HEK293 (cell line): ENCODE measurements around the gene SORL1.

Experiments used
- CTCF ChIA-PET: fragments of 350-600 bp; formaldehyde crosslinking; extraction: SDS; loops from one replicate; lab custom pipeline; 2021; ENCODE audit warnings: antibody characterized with exemption; lab: Yijun Ruan, JAX
- POLR2A ChIA-PET: fragments of 300-600 bp; formaldehyde crosslinking; extraction: SDS; loops from one replicate; lab custom pipeline; 2020; ENCODE audit warnings: antibody characterized with exemption, inconsistent platforms; lab: Yijun Ruan, JAX
- H3K27ac ChIP-seq: fragments of 200-500 bp; sonication (Bioruptor generic); 2 replicates; pipeline ENCODE4 v1.5.1; 2014; ENCODE audit warnings: low read depth, low read length, control low read depth, inconsistent platforms; ENCODE audit errors: extremely low read depth
- H3K36me3 ChIP-seq, 2 experiments: fragments of 200-500 bp in 1 of 2; sonication (Bioruptor generic) in 1 of 2; 1 replicate in 1 of 2; 2 replicates in 1 of 2; pipeline ENCODE4 v1.5.1; 2014 to 2017; ENCODE audit warnings: inconsistent platforms in 2 of 2, low read length in 2 of 2; ENCODE audit not compliant: control insufficient read depth in 2 of 2, insufficient read depth in 1 of 2
- H3K4me1 ChIP-seq: fragments of 200-500 bp; sonication (Bioruptor generic); 2 replicates; pipeline ENCODE4 v1.5.1; 2014; ENCODE audit warnings: mild to moderate bottlenecking, low read length, inconsistent platforms; ENCODE audit not compliant: control insufficient read depth, insufficient read depth
- H3K4me3 ChIP-seq: 2 replicates; pipeline ENCODE4 v1.5.1; 2011; ENCODE audit warnings: low read depth, mild to moderate bottlenecking, control low read depth, low read length, moderate library complexity
- H3K9me3 ChIP-seq: fragments of 200-500 bp; sonication (Bioruptor generic); 2 replicates; pipeline ENCODE4 v1.5.1; 2014; ENCODE audit warnings: low read depth, low read length, inconsistent platforms; ENCODE audit not compliant: control insufficient read depth, insufficient read depth
- FEZF1 ChIP-seq: fragments of 450-650 bp; formaldehyde crosslinking; IDR thresholded peaks from 2 replicates; pipeline ENCODE4 v1.5.1; 2016; ENCODE audit warnings: missing biosample characterization, missing genetic modification characterization
- GFI1B ChIP-seq: fragments of 450-650 bp; formaldehyde crosslinking; IDR thresholded peaks from 2 replicates; pipeline ENCODE4 v1.5.1; 2016; ENCODE audit warnings: missing biosample characterization, missing genetic modification characterization
- GLIS1 ChIP-seq: fragments of 450-650 bp; formaldehyde crosslinking; IDR thresholded peaks from 2 replicates; pipeline ENCODE4 v1.5.1; 2016; ENCODE audit warnings: missing biosample characterization, missing genetic modification characterization
- PRDM4 ChIP-seq: fragments of 450-650 bp; formaldehyde crosslinking; IDR thresholded peaks from 2 replicates; pipeline ENCODE4 v1.5.1; 2017; ENCODE audit warnings: missing biosample characterization, missing genetic modification characterization
- RBAK ChIP-seq: fragments of 450-650 bp; formaldehyde crosslinking; IDR thresholded peaks from 2 replicates; pipeline ENCODE4 v1.5.1; 2016; ENCODE audit warnings: missing biosample characterization, missing genetic modification characterization
- REPIN1 ChIP-seq: fragments of 450-650 bp; formaldehyde crosslinking; IDR thresholded peaks from 2 replicates; pipeline ENCODE4 v1.5.1; 2017; ENCODE audit warnings: missing biosample characterization, missing genetic modification characterization, low read depth
- SETDB1 ChIP-seq: IDR thresholded peaks from one replicate; pipeline ENCODE4 v1.6.1; 2017; ENCODE audit warnings: mild to moderate bottlenecking, low read length, moderate library complexity, mixed read lengths; ENCODE audit not compliant: insufficient read length
- SP2 ChIP-seq: fragments of 450-650 bp; formaldehyde crosslinking; IDR thresholded peaks from 2 replicates; pipeline ENCODE4 v1.5.1; 2016; ENCODE audit warnings: missing biosample characterization, missing genetic modification characterization
- TRIM28 ChIP-seq: IDR thresholded peaks from 2 replicates; pipeline ENCODE4 v1.6.1; 2011; ENCODE audit warnings: low read length, control low read depth, borderline replicate concordance
- ZBTB17 ChIP-seq: fragments of 450-650 bp; formaldehyde crosslinking; IDR thresholded peaks from 2 replicates; pipeline ENCODE4 v1.5.1; 2016; ENCODE audit warnings: missing biosample characterization, missing genetic modification characterization
- ZBTB48 ChIP-seq: fragments of 450-650 bp; formaldehyde crosslinking; IDR thresholded peaks from 2 replicates; pipeline ENCODE4 v1.5.1; 2016; ENCODE audit warnings: missing biosample characterization, missing genetic modification characterization
- ZNF211 ChIP-seq: fragments of 450-650 bp; formaldehyde crosslinking; IDR thresholded peaks from 2 replicates; pipeline ENCODE4 v1.5.1; 2016; ENCODE audit warnings: low read depth, missing biosample characterization, missing genetic modification characterization
- ZNF221 ChIP-seq: fragments of 450-650 bp; formaldehyde crosslinking; IDR thresholded peaks from 2 replicates; pipeline ENCODE4 v1.5.1; 2017; ENCODE audit warnings: missing biosample characterization, missing genetic modification characterization, borderline replicate concordance
- ZNF266 ChIP-seq: fragments of 450-650 bp; formaldehyde crosslinking; IDR thresholded peaks from 2 replicates; pipeline ENCODE4 v1.5.1; 2016; ENCODE audit warnings: missing biosample characterization, missing genetic modification characterization, low read depth
- ZNF335 ChIP-seq: fragments of 450-650 bp; formaldehyde crosslinking; conservative IDR thresholded peaks from 2 replicates; pipeline ENCODE4 v1.5.1; 2016; ENCODE audit warnings: missing biosample characterization, missing genetic modification characterization
- ZNF350 ChIP-seq: fragments of 450-650 bp; formaldehyde crosslinking; IDR thresholded peaks from 2 replicates; pipeline ENCODE4 v1.5.0; 2017; ENCODE audit warnings: missing biosample characterization, mild to moderate bottlenecking, missing genetic modification characterization
- ZNF37A ChIP-seq: fragments of 450-650 bp; IDR thresholded peaks from 2 replicates; pipeline ENCODE4 v1.5.1; 2018; ENCODE audit warnings: missing biosample characterization, missing genetic modification characterization
- ZNF521 ChIP-seq: fragments of 450-650 bp; formaldehyde crosslinking; IDR thresholded peaks from 2 replicates; pipeline ENCODE4 v1.5.1; 2017; ENCODE audit warnings: missing biosample characterization, mild to moderate bottlenecking, missing genetic modification characterization
- ZNF660 ChIP-seq: fragments of 450-650 bp; IDR thresholded peaks from 2 replicates; pipeline ENCODE4 v1.5.1; 2018; ENCODE audit warnings: missing biosample characterization, mild to moderate bottlenecking, missing genetic modification characterization
- TF ChIP-seq, protein P1 (sequence below): fragments of 450-650 bp; formaldehyde crosslinking; IDR thresholded peaks from 2 replicates; pipeline ENCODE4 v1.5.1; 2016; ENCODE audit warnings: missing biosample characterization, missing genetic modification characterization
- TF ChIP-seq, protein P2 (sequence below): fragments of 450-650 bp; formaldehyde crosslinking; IDR thresholded peaks from 2 replicates; pipeline ENCODE4 v1.5.1; 2016; ENCODE audit warnings: missing biosample characterization, missing genetic modification characterization

Gene SORL1

DNA sequence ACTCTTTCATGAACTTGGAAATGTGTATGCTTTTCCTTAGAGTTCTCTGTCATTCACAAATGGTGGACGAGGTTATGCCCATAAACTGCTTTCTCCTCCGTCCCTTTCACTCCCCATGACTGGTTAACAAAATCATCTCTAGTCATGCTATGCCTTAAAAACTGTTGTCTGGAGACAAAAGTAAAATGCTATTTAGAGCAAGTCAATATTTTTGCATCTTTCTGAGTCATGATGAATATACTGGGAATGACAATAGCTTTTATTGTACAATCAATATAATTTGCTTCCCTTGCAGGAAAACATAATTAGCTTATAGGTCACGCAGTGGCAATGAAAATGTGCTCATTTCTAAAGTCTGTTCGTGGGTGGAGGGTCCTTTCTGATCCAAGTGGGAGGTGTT is 217.3 kb downstream of the SORL1 start (continued):
- TF ChIP-seq RBAK (tag by site-specific recombination) (no peak), ZNF37A (tag by site-specific recombination) (no peak)

- Histone ChIP-seq H3K9me3 (no peaks in the 10 kb centered on the region), H3K4me3 (no peak overlapping the region), H3K4me1 (peaks cover 4% of the 10 kb centered on the region; the same call in 1 of the 2 replicates), H3K36me3 (no peaks in the 10 kb centered on the region), H3K27ac (no peak overlapping the region)
- ChIA-PET CTCF (interaction anchor here (1.0 to 1.3 kb wide), 3 partner anchors 9 to 836 kb away, joined by 4 to 9 read pairs (median 4); no protein-coding TSS in a partner anchor), POLR2A (no interaction called here)
- no peak for TF ChIP-seq ZNF221 (tag by site-specific recombination)
- no peak for TF ChIP-seq ZNF211 (tag by site-specific recombination)
- TF ChIP-seq ZNF266: no peak
- TF ChIP-seq, protein P1, sequence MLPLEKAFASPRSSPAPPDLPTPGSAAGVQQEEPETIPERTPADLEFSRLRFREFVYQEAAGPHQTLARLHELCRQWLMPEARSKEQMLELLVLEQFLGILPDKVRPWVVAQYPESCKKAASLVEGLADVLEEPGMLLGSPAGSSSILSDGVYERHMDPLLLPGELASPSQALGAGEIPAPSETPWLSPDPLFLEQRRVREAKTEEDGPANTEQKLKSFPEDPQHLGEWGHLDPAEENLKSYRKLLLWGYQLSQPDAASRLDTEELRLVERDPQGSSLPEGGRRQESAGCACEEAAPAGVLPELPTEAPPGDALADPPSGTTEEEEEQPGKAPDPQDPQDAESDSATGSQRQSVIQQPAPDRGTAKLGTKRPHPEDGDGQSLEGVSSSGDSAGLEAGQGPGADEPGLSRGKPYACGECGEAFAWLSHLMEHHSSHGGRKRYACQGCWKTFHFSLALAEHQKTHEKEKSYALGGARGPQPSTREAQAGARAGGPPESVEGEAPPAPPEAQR (tag by site-specific recombination): no peak
- no peak for TF ChIP-seq SP2 (tag by site-specific recombination)
These were observed 218.2 kb downstream of the SORL1 start for GRCh38 chr11:121670266-121670665.

- POLR2A ChIA-PET: no interaction called here
- peak overlapping the region; percentile 50 for H3K27ac ChIP-seq
- no peak overlapping the region for H3K4me3 ChIP-seq
- H3K36me3 ChIP-seq: no peaks in the 10 kb centered on the region
- TF ChIP-seq ZNF660 (no peak), GFI1B (tag by site-specific recombination) (0 out of 2 replicates have a peak, but pooled peaks have one; percentile 55), PRDM4 (tag by site-specific recombination) (peak; percentile 21; the same call in 1 of the 2 replicates)
- CTCF ChIA-PET: no interaction called here
- H3K9me3 ChIP-seq: no peaks in the 10 kb centered on the region
- H3K4me1 ChIP-seq: peaks cover 4% of the 10 kb centered on the region; the same call in 1 of the 2 replicates
These were observed 218.7 kb downstream of the SORL1 start for GRCh38 chr11:121670805-121671282.

DNA sequence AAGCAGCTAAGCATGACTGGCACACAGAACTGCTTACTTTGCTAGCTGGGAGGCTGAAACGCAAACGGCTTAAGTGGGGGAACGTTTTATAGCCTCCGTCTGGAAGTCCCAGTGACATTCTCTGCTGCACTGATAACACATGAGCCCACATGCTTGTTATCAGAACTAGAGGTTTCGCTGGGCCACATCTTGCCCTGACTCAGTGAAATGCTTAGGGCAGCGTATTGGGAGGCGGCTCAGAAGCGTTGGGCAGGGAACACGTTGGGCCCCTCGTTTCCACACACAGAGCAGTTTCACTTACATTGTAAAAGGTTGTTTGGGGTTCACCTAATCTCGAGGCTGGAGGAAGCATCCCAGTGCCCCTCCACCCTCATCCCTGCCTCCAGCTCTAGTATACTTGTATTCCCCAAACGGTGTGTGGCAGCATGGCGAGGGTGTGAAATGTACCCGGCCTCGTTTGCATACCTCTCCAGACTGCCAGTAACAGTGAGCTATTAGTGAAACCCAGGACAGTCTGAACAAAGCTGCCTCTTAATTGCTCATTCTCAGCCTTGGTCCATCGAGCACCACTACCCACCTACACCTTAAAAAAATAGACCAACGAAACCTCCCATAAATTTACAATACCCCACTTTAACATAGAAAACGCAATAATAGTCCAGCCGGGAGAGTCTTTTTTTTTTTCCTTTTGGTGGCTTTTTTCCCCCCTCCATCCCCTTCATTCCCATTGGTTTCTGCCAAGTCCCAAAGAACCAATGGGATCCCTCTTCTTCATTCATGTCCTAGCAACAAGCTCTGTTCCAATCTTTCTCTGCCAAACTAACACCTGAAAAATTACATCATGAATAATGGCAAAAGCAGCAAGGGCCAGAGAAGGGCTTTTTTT is 219.4 kb downstream of the SORL1 start:
- H3K36me3 ChIP-seq: no peaks in the 10 kb centered on the region
- H3K4me1 ChIP-seq: peaks cover 4% of the 10 kb centered on the region; the same call in 1 of the 2 replicates
- TF ChIP-seq ZNF521: no peak
- TF ChIP-seq ZBTB48 (tag by site-specific recombination): 0 out of 2 replicates have a peak, but pooled peaks have one; percentile 32
- peak; percentile 9; the same call in 1 of the 2 replicates for TF ChIP-seq GLIS1
- TF ChIP-seq, protein P2, sequence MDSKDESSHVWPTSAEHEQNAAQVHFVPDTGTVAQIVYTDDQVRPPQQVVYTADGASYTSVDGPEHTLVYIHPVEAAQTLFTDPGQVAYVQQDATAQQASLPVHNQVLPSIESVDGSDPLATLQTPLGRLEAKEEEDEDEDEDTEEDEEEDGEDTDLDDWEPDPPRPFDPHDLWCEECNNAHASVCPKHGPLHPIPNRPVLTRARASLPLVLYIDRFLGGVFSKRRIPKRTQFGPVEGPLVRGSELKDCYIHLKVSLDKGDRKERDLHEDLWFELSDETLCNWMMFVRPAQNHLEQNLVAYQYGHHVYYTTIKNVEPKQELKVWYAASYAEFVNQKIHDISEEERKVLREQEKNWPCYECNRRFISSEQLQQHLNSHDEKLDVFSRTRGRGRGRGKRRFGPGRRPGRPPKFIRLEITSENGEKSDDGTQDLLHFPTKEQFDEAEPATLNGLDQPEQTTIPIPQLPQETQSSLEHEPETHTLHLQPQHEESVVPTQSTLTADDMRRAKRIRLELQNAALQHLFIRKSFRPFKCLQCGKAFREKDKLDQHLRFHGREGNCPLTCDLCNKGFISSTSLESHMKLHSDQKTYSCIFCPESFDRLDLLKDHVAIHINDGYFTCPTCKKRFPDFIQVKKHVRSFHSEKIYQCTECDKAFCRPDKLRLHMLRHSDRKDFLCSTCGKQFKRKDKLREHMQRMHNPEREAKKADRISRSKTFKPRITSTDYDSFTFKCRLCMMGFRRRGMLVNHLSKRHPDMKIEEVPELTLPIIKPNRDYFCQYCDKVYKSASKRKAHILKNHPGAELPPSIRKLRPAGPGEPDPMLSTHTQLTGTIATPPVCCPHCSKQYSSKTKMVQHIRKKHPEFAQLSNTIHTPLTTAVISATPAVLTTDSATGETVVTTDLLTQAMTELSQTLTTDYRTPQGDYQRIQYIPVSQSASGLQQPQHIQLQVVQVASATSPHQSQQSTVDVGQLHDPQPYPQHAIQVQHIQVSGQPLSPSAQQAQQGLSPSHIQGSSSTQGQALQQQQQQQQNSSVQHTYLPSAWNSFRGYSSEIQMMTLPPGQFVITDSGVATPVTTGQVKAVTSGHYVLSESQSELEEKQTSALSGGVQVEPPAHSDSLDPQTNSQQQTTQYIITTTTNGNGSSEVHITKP (tag by site-specific recombination): peak; percentile 86
- 0 out of 2 replicates have a peak, but pooled peaks have one; percentile 25 for TF ChIP-seq ZNF335 (tag by site-specific recombination)
- TF ChIP-seq SETDB1: peak; percentile 6
- peak; percentile 25; the same call in 1 of the 2 replicates for TF ChIP-seq FEZF1
- no peak for TF ChIP-seq REPIN1 (tag by site-specific recombination)
- TF ChIP-seq TRIM28: peak; percentile 72; the same call in 1 of the 2 replicates
- TF ChIP-seq ZNF350: peak; percentile 61; the same call in 1 of the 2 replicates
- peak; percentile 68; the same call in 1 of the 2 replicates for TF ChIP-seq ZBTB17 (tag by site-specific recombination)
- H3K27ac ChIP-seq: peak overlapping the region; percentile 50
- ChIA-PET CTCF (interaction anchor here (0.8 kb wide), 1 partner anchor 18 kb away, joined by 3 read pairs; no protein-coding TSS in a partner anchor), POLR2A (interaction anchor here (0.7 kb wide), 2 partner anchors 75 to 834 kb away, joined by 3 read pairs; no protein-coding TSS in a partner anchor)
- H3K4me3 ChIP-seq: no peak overlapping the region
- H3K9me3 ChIP-seq: no peaks in the 10 kb centered on the region
